Hepatocyte (in vitro differentiated cells): ENCODE data around the gene ASTE1.
"Not testable (repeated sequence)": the region's sequence is repeated elsewhere in the genome, so short reads cannot be mapped to it uniquely, and the experiment has no call there.

Experiments used
- EZH2phosphoT487 ChIP-seq: fragments of 200-600 bp; sonication (generic); IDR thresholded peaks from one replicate; pipeline ENCODE4 v1.6.1; 2018; ENCODE audit warnings: antibody characterized with exemption, mild to moderate bottlenecking, low read depth, moderate library complexity; ENCODE audit not compliant: unreplicated experiment, severe bottlenecking
- TF ChIP-seq, protein P1 (sequence below): fragments of 200-600 bp; sonication (generic); IDR thresholded peaks from 2 replicates; pipeline ENCODE4 v1.5.1; 2016; ENCODE audit warnings: antibody characterized with exemption, mild to moderate bottlenecking; ENCODE audit not compliant: poor library complexity

DNA sequence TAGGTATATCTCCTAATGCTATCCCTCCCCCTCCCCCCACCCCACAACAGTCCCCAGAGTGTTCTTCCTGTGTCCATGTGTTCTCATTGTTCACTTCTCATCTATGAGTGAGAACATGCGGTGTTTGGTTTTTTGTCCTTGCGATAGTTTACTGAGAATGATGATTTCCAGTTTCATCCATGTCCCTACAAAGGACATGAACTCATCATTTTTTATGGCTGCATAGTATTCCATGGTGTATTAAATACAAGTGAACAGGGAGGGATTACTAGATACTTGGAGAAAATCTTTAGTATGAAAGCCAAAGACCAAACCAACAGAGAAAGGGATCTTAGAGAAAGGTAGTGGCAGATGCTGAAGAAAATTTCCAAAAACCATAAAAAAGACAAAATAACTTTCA, 54.0 kb downstream of the ASTE1 start:
- TF ChIP-seq, protein P1, sequence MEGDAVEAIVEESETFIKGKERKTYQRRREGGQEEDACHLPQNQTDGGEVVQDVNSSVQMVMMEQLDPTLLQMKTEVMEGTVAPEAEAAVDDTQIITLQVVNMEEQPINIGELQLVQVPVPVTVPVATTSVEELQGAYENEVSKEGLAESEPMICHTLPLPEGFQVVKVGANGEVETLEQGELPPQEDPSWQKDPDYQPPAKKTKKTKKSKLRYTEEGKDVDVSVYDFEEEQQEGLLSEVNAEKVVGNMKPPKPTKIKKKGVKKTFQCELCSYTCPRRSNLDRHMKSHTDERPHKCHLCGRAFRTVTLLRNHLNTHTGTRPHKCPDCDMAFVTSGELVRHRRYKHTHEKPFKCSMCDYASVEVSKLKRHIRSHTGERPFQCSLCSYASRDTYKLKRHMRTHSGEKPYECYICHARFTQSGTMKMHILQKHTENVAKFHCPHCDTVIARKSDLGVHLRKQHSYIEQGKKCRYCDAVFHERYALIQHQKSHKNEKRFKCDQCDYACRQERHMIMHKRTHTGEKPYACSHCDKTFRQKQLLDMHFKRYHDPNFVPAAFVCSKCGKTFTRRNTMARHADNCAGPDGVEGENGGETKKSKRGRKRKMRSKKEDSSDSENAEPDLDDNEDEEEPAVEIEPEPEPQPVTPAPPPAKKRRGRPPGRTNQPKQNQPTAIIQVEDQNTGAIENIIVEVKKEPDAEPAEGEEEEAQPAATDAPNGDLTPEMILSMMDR, result not testable (repeated sequence)
- TF ChIP-seq EZH2phosphoT487, result not testable (repeated sequence)
